Measurements from ENCODE around the gene EIF5AL1.
"Not testable (repeated sequence)": the region's sequence is repeated elsewhere in the genome, so short reads cannot be mapped to it uniquely, and the experiment has no call there.

DNA sequence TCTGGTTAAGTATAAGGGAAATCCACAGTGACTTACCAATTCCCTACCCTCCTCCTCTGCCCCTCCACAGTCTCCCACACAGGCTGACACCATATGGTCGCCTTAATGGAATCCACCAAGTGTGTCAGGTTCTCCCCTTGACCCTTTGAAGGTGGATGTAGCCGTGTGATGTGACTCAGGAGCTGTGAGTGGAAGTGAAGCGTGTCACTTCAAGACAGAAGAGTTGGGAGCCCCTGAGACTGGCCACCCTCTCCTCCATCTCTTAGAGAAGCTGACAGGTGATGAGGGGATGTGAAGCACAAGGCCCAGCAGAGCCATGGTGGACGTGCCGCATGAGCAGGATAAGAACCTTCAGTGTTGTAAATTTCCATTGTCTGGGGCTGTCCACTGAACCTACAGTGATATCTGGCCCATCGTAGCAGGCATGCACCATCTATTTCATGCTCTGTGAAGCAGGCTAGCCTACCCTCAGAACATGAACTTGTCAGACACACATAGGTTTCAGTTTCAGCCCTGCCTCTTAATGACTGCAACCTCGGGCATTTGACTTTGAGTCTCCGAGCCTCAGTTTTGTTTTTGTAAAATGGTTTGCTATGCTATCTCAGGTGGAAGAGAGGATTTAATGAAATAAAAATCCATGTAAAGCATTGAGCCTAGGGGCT is 12.8 kb downstream of the EIF5AL1 start:
- not testable (repeated sequence) for TF ChIP-seq POLR2A, CTCF, EP300 (IDR thresholded peaks at IDR 0.05)

All from tibial nerve (tissue), 4 donors.